Lower lobe of right lung (tissue), 2 donors: ENCODE data around the gene WWP2. TPM values are rescaled to one million over a fixed set of nuclear protein-coding genes. Genes with fewer than 3 reads are reported as not detected.
A peak's percentile ranks its signal among the peaks of the same experiment; 100 is the strongest.

ENCODE experiments used
- ATAC-seq, 2 donors: fragments of 200-7000 bp; cut with Tn5 transposase; one replicate each; pipeline ENCODE4 v1.9.1; 2020 to 2022; ENCODE audit warnings: mild to moderate bottlenecking in 2 of 2, moderate library complexity in 2 of 2
- DNase-seq: peaks from one replicate; pipeline ENCODE4 v3.0.0-alpha.2; 2020
- H3K27ac ChIP-seq: fragments of 200-600 bp; one replicate; pipeline ENCODE4 v1.8.0; 2022
- H3K27me3 ChIP-seq: fragments of 200-600 bp; one replicate; pipeline ENCODE4 v1.8.0; 2022; ENCODE audit warnings: low read depth
- H3K36me3 ChIP-seq: fragments of 200-600 bp; one replicate; pipeline ENCODE4 v1.8.0; 2022; ENCODE audit warnings: mild to moderate bottlenecking
- H3K4me1 ChIP-seq: fragments of 200-600 bp; one replicate; pipeline ENCODE4 v1.8.0; 2022
- H3K4me3 ChIP-seq: fragments of 200-600 bp; one replicate; pipeline ENCODE4 v1.8.0; 2022; ENCODE audit warnings: mild to moderate bottlenecking
- H3K9me3 ChIP-seq: fragments of 200-600 bp; one replicate; pipeline ENCODE4 v1.8.0; 2022
- intact Hi-C: fragments of 100-400 bp; cut with DNase I; formaldehyde crosslinking; loops from one replicate; pipeline ENCODE4 v1.11.0; 2022
- total RNA-seq: library from RNA; stranded (reverse); fragmentation: NEBNext Ultra II Directional; extraction: Animal tissue kit (Norgen Biotek cat#: 25700); gene quantifications from one replicate; pipeline ENCODE4 v1.2.1, GENCODE V29; 2021
- TF ChIP-seq, protein P1 (sequence below): fragments of 200-600 bp; IDR thresholded peaks from one replicate; pipeline ENCODE4 v1.8.0; 2022; ENCODE audit warnings: antibody characterized with exemption, mild to moderate bottlenecking
- donor health status: DM: no; HTN: yes; CAD: no; lungs with severe emphysema.

WWP2 gene
- total RNA-seq, 1 donor from 2014 or later, result 83.7 TPM

DNA sequence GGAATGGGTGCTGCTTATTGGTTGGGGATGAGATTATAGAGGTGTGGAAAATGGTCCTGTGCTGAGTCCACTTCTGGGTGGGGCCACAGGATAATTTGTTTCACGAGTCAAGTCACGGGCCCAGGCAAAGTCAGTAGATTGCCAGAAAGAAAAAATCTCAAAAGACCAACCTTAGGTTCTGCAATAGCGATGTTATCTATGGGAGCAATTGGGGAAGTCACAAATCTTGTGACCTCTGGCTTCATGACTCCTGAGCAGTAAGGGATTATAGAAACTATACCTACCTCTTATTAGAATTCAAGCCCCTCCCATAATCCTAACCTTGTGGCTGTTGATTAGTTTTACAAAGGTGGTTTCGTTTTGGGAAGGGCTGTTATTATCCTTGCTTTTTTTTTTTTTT lies 31.4 kb downstream of the WWP2 start:
- H3K27ac ChIP-seq, result no peak overlapping the region
- intact Hi-C loops, result loop anchor here (10.0 kb wide), 1 partner anchor 131 kb away; no protein-coding TSS in a partner anchor
- no peaks in the 10 kb centered on the region for H3K27me3 ChIP-seq
- H3K4me3 ChIP-seq, result no peak overlapping the region
- no peaks in the 10 kb centered on the region for H3K9me3 ChIP-seq
- peaks cover 45% of the 10 kb centered on the region for H3K36me3 ChIP-seq
- ATAC-seq, result no peak
- TF ChIP-seq, protein P1, sequence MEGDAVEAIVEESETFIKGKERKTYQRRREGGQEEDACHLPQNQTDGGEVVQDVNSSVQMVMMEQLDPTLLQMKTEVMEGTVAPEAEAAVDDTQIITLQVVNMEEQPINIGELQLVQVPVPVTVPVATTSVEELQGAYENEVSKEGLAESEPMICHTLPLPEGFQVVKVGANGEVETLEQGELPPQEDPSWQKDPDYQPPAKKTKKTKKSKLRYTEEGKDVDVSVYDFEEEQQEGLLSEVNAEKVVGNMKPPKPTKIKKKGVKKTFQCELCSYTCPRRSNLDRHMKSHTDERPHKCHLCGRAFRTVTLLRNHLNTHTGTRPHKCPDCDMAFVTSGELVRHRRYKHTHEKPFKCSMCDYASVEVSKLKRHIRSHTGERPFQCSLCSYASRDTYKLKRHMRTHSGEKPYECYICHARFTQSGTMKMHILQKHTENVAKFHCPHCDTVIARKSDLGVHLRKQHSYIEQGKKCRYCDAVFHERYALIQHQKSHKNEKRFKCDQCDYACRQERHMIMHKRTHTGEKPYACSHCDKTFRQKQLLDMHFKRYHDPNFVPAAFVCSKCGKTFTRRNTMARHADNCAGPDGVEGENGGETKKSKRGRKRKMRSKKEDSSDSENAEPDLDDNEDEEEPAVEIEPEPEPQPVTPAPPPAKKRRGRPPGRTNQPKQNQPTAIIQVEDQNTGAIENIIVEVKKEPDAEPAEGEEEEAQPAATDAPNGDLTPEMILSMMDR, result no peak
- no peak for DNase-seq
- H3K4me1 ChIP-seq, result peaks cover 7% of the 10 kb centered on the region

DNA sequence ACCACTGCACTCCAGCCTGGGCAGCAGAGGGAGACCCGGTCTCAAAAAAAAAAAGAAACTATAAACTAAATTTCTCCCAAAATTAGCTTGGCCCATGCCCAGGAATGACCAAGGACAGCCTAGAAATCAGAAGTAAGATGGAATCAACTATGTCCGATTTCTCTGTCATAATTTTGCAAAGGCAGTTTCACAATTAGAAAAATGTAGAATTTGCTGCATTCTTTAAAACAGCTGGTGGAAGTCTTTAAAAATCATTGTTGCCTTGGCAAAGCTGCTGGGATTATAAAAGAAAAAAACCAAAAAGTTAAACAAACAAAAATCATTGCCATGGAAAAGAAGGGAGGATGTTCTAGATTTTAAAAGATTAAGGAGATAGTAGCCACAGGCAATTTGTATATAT lies 32.4 kb downstream of the WWP2 start:
- ATAC-seq, result no peak
- H3K9me3 ChIP-seq, result no peaks in the 10 kb centered on the region

DNA sequence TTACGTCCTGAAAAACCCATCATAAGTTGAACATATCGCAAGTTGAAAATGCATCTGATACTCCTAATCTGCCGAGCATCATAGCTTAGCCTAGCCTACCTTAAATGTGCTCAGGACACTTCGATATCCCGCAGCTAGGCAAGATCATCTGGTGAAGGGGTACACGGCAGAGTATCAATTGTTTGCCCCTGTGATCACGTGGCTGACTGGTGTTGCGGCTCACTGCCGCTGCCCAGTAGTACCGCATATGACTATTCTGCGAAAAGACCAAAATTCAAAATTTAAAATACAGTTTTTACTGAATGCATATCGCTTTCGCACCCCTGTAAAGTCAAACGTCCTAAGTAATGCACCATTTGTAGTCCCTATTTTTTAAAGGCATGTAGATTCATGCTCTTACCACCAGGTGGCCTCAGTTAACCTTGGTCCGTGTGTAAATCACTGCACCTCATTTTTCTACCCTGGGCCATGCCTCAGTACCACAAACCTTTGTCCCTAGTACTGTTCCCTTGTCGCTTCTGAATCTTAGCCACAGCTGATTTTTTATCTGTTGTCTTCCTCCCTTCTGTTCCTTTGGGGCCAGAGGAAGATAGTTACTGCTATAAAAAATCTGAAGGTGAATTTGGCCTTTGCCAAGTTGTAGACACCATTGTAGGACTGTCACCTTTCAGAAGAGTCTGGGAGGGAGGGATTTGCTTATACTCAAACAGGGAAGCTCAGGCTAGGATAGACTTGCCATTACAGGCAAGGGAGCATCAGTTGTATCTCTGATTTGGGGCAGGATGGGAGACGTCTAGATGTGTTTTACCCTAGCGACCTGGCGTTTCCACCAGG lies 34.4 kb downstream of the WWP2 start:
- Histone ChIP-seq H3K9me3 (no peaks in the 10 kb centered on the region), H3K27ac (no peak overlapping the region), H3K4me1 (peaks cover 7% of the 10 kb centered on the region), H3K36me3 (peaks cover 45% of the 10 kb centered on the region), H3K27me3 (no peaks in the 10 kb centered on the region), H3K4me3 (no peak overlapping the region)
- TF ChIP-seq, protein P1, result peak; percentile 90
- DNase-seq (no peak), ATAC-seq (peak; percentile 87 to 88)
- intact Hi-C loops, result loop anchor here (10.0 kb wide), 1 partner anchor 128 kb away; no protein-coding TSS in a partner anchor

More for the DNA sequence above, 32.4 kb downstream of the WWP2 start:
- Histone ChIP-seq H3K27ac (no peak overlapping the region), H3K36me3 (peaks cover 45% of the 10 kb centered on the region), H3K27me3 (no peaks in the 10 kb centered on the region), H3K4me3 (no peak overlapping the region), H3K4me1 (peaks cover 7% of the 10 kb centered on the region)
- no peak for DNase-seq
- TF ChIP-seq, protein P1, result no peak
- intact Hi-C loops, result loop anchor here (10.0 kb wide), 1 partner anchor 130 kb away; no protein-coding TSS in a partner anchor

DNA sequence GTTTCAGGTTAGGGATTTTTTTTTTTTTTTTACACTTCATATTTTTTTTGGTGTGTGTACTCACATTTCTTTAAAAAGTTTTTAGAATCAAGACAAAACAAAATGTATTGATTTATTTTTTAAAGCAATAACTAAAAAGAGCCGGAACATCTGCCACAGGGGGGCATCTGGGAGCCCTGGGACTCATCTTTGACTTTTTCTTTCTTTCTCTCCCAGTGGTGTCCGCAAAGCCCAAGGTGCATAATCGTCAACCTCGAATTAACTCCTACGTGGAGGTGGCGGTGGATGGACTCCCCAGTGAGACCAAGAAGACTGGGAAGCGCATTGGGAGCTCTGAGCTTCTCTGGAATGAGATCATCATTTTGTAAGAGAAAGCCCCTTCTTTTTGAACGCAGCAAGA lies 36.3 kb downstream of the WWP2 start:
- no peak overlapping the region for H3K27ac ChIP-seq
- TF ChIP-seq, protein P1, result no peak
- peaks cover 7% of the 10 kb centered on the region for H3K4me1 ChIP-seq
- H3K9me3 ChIP-seq, result no peaks in the 10 kb centered on the region
- peaks cover 49% of the 10 kb centered on the region for H3K36me3 ChIP-seq
- ATAC-seq (no peak), DNase-seq (no peak)
- H3K27me3 ChIP-seq, result no peaks in the 10 kb centered on the region
- no peak overlapping the region for H3K4me3 ChIP-seq
- intact Hi-C loops, result loop anchor here (10.0 kb wide), 1 partner anchor 126 kb away; no protein-coding TSS in a partner anchor

DNA sequence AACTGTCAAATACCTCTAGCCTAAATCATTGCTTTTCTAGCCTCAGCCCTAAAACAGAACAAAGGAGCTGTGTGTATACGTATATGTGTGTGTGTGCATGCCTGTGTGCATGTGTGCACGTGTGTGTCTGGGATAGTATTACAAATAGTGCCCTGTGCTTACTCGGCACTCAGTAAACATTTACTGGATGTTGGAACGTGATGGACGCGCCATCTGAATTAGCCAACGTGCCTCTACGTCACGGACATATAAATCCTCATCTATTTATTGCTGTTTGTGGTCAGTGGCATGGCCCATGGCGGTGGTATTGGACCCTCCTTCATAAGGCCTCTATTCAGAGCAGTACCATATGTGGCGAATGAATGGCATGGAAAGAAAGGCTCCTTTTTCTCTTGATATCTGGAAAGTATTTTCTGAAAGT lies 37.5 kb downstream of the WWP2 start:
- peaks cover 59% of the 10 kb centered on the region for H3K36me3 ChIP-seq
- H3K27me3 ChIP-seq, result no peaks in the 10 kb centered on the region
- H3K27ac ChIP-seq, result no peak overlapping the region
- ATAC-seq (no peak), DNase-seq (no peak)
- H3K4me1 ChIP-seq, result peaks cover 7% of the 10 kb centered on the region
- no peaks in the 10 kb centered on the region for H3K9me3 ChIP-seq
- TF ChIP-seq, protein P1, result no peak
- H3K4me3 ChIP-seq, result no peak overlapping the region
- intact Hi-C loops, result loop anchor here (10.0 kb wide), 1 partner anchor 125 kb away; no protein-coding TSS in a partner anchor
